ENCODE data around the gene GPR107.
A peak's percentile ranks its signal among the peaks of the same experiment; 100 is the strongest.

The GPR107 gene

DNA sequence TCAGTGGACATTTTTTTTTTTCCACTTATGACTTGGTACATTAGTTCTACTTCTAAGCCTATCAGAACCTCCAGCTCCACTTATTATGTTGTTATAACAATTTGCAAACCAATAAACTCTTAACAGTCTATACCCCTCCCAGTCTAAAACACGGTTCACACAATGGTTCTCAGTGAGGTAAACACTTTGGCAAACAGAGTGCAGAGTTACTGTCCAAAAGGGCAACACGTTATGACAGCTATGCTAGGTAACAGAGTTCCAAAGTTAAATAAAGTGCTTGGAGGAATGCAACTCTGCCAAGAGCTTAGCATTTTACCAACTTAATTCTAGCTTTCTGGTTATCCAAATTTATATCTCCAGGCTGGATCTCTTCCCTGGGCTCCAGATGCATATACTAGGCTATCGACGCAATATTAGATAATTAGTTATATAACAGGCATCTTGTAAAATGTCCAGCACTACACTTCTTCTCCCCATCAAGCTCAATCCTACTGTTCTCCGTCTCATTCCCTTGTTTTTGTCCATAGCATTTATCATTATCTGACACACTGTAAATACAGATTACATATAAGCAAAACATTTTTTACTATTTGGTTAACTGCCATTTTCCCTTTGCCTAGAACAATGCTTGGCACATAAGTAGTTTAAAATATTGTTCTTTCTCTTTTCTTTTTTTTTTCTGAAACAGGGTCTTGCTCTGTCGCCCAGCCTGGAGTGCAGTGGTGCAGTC, 25.0 kb upstream of the GPR107 start:
- DNase-seq, result no peak

DNA sequence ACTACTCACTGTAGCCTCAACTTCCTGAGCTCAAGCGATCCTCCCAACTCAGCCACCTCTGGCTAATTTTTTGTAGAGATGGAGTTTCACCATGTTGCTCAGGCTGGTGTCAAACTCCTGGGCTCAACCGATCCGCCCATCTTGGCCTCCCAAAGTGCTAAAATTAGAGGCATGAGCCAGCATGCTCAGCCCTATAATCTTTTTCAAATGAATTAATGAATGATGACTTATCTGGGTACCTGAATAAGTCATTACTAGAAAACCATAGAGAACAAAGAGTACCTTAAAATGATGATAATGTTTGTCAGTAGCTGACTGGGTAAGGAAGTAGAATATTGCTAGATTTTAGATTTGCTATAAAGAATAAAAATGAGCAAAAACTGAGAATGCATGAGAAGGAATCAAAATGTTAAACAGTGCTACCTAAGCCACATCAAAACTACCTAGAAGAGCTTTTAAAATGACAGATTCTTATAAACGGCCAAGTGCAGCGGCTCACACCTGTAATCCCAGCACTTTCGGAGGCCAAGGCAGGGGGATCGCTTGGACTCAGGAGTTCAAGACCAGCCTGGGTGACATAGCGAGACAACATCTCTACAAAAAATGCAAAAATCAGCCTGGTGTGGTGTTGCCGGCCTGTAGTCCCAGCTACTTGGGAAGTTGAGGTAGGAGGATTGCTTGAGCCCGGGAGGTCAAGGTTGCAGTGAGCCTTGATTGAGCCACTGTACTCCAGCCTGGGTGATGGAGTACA, 24.3 kb upstream of the GPR107 start:
- no peak for DNase-seq

DNA sequence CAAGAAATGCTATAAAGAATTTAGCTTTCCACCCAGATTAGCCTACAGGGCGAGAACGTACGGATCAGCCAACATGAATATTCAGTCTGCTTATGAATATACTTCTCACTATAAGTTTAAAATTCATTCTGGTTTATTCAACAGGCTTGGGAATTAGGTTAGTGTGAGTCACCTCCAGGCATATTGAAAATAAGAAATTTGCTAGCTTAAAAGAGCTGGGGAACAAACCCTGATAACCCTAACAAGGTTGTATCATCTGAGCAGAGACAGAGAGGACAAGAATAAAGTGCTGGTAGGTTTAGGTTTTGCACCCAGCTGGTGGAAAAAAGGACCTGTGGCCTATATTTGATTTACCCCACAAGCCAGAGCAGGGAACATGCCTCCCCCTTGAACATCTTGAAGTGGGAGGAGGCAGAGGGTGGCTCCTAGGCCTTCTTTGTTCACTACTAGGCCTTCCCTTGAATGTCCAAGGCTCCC, 23.0 kb upstream of the GPR107 start:
- no peak for DNase-seq

DNA sequence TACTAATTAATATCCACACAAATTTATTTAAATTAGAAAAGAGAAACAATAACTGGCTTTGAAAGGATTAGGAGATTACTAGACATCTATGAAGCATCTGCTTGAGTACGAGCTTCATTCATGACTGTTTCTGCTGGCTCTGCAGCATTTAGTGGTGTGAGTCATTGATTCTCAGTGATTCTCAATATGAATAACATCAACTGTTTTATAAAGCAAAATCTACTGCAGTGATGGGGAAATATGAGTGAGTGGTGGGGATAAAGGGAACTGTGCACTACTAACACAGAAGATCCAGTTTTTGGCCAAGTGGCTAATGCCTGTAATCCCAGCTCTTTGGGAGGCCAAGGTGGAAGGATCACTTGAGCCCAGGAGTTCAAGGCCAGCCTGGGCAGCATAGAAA, 19.1 kb upstream of the GPR107 start:
- DNase-seq, result no peak

DNA sequence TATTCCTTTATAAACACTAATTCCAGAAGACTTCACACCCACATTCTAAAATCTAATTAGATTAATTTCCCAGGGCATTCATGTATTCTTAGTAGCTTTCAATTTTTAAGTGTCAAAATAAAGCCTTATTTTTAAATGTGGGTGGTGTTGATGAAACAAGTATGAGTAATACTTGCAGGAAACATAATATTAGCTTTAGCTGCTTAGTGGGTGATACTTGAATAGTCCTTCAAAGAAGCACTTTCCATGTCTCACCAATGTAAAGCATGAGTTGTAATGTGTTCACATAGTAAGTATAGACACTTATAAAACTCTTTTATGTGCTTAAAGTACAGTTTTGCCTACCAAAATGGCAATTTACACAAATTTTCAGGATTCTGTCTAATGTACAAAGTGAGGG, 17.6 kb upstream of the GPR107 start:
- no peak for DNase-seq

DNA sequence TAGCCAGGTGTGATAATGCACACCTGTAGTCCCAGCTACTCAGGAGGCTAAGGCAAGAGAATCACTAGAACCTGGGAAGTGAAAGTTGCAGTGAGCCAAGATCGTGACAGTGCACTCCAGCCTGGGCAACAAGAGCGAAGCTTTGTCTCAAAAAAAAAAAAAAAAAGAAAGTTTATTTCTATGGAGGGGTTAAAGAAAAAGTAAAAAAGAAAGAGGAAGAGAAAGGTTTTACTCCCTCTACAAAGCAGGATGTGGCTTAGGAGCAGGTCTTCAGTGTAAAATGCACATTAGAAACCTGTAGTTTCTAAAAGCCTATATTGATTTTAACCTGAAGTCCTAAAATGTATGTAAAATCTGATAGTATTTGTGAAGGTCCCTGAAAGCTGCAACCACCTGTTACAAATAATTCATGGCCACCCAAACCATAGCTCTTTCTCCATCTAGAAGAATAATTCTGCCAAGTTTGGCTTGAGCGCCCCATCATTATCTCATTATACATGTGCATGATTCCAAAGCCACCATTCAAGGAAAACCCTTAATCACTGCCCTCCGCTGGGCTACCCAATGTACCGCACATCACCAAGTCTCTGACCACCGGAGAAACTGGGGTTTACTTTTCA, 14.1 kb upstream of the GPR107 start:
- no peak for DNase-seq

DNA sequence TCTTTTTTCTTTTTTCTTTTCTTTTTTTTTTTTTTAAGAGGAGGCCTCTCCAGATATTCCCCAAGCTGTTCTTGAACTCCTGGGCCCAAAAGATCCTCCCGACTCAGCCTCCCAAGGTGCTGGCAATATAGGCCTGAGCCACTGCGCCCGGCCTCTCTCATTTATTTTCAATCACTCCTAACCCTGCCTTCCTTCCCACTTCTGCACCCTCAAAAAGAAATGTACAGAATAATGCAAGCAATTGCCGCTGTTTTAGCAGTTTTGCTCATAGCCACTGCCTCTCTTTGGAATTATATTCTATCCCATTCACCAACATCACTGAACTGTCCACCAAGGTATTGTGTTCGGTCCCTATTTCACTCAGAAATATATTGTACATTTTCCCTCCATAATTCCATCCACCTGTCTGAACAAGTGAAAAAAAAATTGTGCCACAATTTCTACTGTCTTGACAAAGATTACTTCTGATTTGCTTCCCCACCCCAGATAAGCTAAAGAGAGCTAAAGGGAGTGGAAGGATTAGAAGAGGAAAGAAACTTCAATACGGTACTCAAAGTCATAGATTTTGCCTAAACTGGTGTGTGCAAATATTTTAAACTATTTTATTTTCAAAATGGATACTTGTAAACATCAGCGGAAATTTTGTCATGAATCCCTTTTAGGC, 12.6 kb upstream of the GPR107 start:
- DNase-seq, result no peak

DNA sequence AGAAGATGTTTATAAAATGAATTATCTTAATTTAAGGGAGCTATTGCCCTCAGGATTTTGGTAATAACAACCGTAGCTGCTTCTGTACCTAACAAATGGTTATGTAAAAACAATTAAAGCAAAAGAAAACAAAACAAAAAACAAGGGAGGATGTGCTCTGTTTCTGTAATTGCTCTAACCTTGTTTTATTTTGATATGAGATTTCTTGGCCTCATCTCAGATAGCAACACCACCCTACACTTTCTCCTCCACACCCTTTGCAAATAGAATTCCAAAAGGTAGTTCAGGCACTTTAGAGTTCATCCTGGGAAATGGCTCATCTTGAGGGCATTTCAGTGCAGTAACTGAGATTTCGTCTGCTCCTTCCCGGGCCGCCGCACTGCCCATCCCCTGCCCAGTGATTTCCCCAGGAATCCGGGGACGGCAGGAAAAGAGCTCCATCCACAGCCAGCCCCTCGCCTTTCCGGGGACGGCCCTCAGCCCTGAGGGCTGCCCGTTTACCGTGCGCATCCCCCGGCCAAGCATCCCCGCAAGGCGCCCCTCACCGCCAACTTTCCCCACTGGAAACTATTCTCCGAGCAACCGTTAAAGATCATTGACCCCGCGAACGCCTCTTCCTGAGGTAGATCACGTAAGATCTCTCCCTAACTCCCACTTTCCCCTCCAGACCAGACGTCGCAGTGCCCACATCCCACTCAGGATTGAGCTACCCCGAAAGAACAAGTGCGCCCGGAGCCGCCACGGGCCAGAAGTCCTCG, 11.9 kb upstream of the GPR107 start:
- DNase-seq, result peak; percentile 16

DNA sequence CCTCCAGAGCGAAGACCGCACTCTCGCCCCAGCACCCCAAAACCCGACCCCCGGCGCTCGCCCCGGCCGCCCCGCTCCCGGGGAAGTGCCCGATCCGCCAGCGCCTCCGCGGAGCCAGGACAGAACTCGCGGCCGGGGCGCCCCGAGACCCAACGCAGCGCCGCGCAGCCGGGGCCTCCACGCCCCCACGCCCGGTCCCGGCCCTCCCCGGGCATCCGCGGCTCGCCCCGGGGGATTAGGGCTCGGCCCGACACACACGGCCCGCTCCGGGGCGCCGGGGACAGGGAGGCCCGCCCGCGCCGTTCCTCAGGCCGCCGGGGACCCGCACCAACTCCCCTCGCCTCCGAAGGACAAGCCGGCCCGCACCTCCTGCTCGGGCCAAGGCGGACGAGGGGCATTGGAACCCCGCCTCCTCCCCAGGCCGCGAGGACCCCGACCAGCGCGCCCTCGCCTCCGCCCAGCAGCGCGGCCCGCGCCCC, 11.3 kb upstream of the GPR107 start:
- no peak for DNase-seq

DNA sequence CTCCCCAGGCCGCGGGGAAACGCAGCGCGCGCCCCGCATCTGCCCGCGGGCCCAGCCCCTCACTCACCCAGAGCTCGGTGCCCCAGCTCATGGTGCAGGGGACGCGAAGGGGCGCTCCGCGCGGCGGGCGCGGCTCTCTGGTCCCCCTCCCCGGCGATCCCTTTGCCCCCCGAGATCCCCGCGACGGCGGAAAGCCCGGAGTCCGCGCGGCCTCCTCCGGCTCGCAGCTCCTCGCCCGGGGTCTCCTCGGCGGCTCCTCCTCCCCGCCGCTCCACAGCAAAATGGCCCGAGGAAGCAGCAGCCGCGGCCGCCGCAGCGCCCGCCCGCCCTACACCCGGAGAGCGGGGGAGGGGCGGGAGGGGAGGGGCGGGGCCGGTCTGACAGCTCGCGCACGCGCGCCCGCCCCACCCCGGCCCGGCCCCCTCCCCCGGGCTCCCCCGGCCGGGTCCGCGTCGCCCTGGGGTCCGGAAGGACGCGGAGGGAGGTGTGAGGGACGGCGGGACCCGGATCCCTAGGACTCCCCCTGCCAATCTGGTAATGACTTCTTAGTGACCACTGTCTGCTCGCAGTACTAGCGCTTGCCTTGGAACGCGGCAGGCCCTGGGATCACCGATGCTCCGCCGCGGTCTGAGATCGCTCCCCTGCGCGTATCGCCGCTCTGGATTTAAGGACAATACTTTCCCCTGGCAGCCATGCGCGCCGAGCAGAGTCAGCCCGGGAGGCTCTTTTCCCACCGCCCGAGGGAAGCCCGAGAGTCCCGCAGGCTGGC, 10.6 kb upstream of the GPR107 start, which contains the start of gene FNBP1:
Gene FNBP1, minus strand, starts transcription at position 305 of the 769 bp plus-strand sequence. Its CDS starts 214 bp downstream, at position 91.
- peak; percentile 88 for DNase-seq

DNA sequence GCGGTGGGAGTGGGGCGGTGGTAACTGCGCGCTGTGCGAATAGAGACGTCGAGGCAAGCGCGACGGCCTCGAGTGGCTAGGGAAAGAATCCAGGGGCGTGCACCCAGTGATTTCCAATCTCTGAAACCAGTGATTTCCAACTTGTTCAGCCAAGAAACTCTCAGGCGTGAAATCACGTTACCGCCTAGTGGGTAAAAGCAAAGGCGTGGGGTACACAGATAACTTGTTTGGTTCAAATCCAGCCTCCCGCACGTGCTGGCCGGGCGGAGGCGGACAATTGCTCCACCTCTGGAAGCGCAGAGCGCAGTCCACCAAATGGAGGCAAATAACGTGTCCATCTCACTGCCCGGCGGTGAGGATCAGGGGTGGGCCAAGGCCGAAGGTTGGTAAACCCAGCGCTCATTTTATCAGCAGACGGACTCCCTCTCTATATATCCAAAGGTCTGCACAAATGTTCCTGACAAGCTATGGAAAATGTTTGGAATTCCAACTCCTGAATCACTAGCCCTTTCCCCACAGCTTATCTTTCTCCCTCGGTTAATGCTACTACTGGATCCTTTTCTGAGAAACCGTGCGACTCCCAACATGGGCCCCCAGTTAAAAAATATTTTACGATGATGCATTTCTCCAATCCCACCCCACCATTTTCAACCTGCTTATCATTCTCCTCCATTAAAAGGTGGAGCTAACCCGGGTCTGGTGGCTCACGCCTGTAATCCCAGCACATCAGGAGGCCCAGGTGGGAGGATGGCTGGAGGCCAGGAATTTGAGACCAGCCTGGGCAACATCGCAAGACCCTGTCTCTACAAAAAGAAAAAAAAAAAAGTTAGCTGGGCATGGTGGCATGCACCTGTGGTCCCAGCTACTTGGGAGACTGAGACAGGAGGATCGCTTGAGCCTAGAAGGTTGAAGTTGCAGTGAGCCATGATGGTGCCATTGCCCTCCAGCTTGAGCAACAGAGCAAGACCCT, 9.8 kb upstream of the GPR107 start:
- DNase-seq, result no peak

DNA sequence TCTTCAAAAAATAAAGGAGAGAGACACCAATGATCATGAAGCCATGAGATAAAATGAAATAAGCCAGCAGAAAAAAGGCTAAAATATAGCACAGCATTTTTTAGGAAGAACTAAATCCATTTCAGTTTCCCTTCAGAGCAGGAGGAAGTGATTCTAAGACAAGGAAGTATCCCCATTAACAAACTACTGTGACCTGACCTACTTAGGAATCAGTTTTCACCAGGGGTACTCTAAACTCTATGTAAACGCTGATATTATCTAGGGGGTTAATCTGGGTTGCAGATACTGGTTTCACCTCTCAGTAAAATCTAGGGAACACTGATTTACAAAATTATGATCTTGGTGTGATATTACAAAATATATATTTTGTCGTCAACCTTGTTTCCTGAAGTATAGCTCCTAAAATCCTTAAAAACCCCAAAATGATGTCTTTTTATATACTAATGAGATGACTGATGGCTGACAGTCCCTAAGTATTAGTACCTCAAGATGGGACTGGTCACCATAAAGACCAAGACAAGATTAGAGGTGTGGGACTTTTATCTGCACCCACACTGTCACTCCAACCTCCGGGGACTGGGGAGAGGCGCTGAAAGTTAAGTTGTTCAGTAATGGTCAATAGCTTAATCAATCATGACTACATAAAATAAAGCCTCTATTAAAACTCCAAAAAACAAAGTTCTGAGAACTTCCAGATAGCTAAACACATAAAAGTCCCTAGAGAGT, 7.8 kb upstream of the GPR107 start:
- DNase-seq, result no peak

DNA sequence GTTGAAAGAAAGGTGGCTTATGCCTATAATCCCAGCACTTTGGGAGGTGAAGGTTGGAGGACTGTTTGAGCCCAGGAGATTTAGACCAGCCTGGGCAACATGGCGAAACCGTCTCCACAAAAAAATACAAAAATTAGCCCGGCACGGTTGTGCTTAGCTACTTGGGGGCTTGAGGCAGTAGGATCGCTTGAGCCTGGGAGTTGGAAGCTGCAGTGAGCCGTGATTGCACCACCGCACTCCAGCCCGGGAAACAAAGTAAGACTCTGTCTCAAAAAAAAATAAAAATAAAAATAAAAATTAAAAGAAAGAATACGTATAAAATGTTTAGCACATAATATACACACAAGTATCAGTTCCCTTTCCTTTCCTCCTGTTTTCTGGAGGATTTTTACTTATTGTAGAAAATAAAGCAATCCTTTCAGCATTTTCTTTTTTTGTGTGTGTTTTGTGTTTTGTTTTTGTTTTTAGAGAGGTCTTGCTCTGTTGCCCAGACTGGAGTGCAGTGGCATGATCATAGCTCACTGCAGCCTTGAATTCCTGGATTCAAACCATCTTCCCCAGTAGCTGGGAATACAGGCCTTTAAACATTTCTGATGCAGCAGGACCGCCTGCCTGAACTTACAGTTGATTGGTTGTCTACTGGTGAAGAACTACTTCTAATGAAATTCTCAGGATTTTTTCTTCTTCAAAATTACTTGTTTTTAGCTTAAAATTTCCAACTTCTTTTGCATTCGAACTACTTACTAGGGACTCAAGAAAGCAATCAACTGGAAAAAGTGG, 4.1 kb upstream of the GPR107 start:
- DNase-seq, result no peak

DNA sequence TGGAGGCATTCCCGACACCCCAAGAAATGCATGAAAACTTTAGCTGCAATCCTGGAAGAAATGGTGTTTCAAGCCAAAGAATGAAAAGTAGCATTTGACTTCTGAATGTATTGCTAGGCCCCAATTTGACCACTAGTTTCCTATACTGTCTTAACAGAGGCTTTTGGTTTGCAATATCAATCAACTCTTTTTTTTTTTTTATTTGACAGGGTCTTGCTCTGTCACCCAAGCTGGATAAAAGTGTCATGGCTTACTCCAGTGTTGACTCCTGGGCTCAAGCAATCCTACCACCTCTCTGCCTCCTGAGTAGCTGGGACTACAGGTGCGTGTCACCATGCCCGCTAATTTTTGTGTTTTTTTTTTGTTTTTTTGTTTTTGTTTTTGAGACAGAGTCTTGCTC, 3.2 kb upstream of the GPR107 start:
- no peak for DNase-seq

DNA sequence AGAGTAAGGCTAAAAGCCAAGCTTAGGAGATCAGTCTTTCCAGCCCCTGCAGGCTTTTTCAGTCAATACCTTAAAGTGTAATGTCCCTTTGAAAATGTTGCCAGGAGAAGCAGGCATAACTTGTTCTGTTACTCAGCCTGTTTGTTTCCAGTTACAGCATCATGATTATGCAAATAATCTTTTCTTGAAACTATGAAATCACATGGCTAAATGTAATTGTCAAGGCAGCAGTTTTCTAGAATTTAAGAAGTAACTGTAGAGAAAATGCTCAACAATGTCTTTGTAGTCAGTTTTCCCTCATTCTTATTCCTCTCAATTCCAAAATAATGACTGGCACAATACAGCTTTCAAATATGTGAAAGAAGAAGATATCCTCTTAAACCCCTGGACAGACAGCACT, 1.9 kb upstream of the GPR107 start:
- no peak for DNase-seq

DNA sequence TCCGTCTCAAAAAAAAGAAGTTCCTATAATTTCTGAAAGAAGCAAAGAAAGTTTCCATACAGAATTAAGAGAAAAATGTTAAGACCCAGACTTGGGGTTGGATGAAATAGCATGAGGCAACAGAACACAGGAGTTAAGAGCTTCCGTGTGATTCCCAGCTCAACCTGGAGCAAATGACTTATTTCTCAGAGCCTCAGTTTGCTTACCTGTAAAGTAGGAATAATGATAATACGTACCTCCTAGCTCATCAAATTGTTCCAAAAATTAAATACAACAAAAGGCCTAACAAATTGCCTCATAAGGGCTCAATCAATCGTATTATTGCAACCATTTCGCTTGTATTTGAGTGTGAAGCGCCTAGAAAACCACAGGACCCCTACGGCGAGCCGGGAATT, 600 bp upstream of the GPR107 start:
- DNase-seq, result no peak

DNA sequence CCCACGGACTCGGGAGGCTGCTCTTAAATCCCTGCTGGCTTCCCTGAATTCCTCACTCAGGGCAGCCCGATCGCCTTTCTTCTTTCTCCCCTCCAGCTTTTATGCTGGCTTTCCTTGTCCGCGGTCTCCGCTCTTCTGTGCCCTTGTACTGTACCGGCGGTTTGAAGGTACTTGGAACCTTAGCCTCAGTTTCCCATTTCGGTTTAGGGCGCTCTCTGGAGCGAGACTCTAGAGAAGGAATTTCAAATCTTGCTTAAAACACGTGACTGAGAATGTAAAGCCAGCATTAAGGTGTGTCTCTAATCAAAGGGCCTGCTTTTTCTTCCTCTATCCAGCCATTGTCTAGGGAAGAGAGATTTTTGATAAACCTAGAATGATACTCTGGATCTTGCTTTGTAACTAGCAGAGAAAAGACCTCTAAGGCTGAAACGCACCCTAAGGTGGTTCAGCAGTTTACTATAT, 650 bp downstream of the GPR107 start:
- DNase-seq, result no peak

DNA sequence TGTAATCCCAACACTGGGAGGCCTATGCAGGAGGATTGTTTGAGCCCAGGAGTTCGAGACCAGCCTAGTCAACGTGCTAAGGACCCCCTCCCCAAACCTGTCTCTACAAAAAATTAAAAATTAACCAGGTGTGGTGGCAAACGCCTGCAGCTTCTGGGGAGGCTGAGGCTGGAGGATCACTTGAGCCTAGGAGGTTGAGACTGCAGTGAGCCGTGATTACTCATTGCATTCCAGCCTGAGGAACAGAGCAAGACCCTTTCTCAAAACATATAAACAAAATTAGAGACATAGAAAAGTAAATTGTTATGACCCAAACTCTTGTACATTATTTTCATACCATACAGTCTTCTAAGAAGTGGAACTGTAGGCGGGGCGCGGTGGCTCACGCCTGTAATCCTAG, 1.1 kb downstream of the GPR107 start:
- DNase-seq, result no peak

DNA sequence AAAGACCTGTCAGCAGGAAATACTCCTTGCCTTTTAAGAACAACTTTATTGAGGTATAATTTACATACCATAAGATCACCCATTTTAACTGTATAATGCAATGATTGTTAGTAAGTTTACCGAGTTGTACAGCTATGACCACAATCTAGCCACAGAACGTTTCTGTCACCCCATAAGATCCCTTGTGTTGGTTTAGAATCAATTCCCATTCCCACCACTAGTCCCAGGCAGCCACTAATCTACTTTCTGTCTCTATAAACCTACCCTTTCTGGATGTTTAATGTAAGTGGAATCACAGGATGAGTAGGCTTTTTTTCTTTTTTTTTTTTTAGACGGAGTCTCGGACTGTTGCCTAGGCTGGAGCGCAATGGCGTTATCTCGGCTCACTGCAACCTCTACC, 4.4 kb downstream of the GPR107 start:
- peak; percentile 22 for DNase-seq

Data from NCI-H2171 treated with DMSO at 0.1 percent for 48 hours (cell line).